Brain pericyte (primary cell): ENCODE results near the gene HSDL1.

Experiments
- DNase-seq: peaks from one replicate; pipeline ENCODE4 v3.0.0-alpha.2; 2012; ENCODE audit warnings: low read depth, low spot score

The HSDL1 gene

GRCh38 chr16:84107921-84108320 is 37.1 kb downstream of the HSDL1 start:
- no peak for DNase-seq

- DNase-seq = no peak
These were observed 38.8 kb downstream of the HSDL1 start for GRCh38 chr16:84105948-84106740.

GRCh38 chr16:84105301-84105815 is 39.6 kb downstream of the HSDL1 start:
- no peak for DNase-seq

GRCh38 chr16:84104231-84104630 is 40.7 kb downstream of the HSDL1 start:
- DNase-seq = no peak

- no peak for DNase-seq
These were observed 41.3 kb downstream of the HSDL1 start for GRCh38 chr16:84103678-84104077.

- no peak for DNase-seq
These were observed 46.0 kb downstream of the HSDL1 start for GRCh38 chr16:84098939-84099338.

GRCh38 chr16:84096447-84097005 is 48.5 kb downstream of the HSDL1 start:
- no peak for DNase-seq

GRCh38 chr16:84095466-84095865 is 49.5 kb downstream of the HSDL1 start:
- no peak for DNase-seq

GRCh38 chr16:84093879-84094270 is 51.1 kb downstream of the HSDL1 start:
- no peak for DNase-seq

GRCh38 chr16:84093120-84093878 is 51.7 kb downstream of the HSDL1 start:
- no peak for DNase-seq

GRCh38 chr16:84091460-84091859 is 53.5 kb downstream of the HSDL1 start:
- no peak for DNase-seq

- DNase-seq = no peak
These were observed 54.8 kb downstream of the HSDL1 start for GRCh38 chr16:84090211-84090610.

- no peak for DNase-seq
These were observed 56.1 kb downstream of the HSDL1 start for GRCh38 chr16:84088695-84089395.

GRCh38 chr16:84087466-84088151 is 57.4 kb downstream of the HSDL1 start:
- DNase-seq = no peak

GRCh38 chr16:84087001-84087400 is 58.0 kb downstream of the HSDL1 start:
- DNase-seq = no peak

GRCh38 chr16:84086341-84086740 is 58.6 kb downstream of the HSDL1 start:
- DNase-seq = no peak

- no peak for DNase-seq
These were observed 59.2 kb downstream of the HSDL1 start for GRCh38 chr16:84085773-84086172.

GRCh38 chr16:84085271-84085667 is 59.7 kb downstream of the HSDL1 start:
- DNase-seq = no peak

- DNase-seq = no peak
These were observed 60.3 kb downstream of the HSDL1 start for GRCh38 chr16:84084570-84085270.

GRCh38 chr16:84082835-84083569 is 62.0 kb downstream of the HSDL1 start:
- DNase-seq = no peak
